ENCODE data around the gene PAPPA. TPM values are rescaled to one million over a fixed set of nuclear protein-coding genes. Genes with fewer than 3 reads are reported as not detected.

The PAPPA gene
- total and polyA plus RNA-seq, 9 donors = 0.61 to 5.5 (median 2.6) TPM

- no peak for TF ChIP-seq POLR2A (IDR thresholded peaks at IDR 0.05)
- no peak for TF ChIP-seq EP300 (IDR thresholded peaks at IDR 0.05)
- TF ChIP-seq CTCF (IDR thresholded peaks at IDR 0.05) = no peak
- intact Hi-C loops (cut with DNase I) = loop anchor here in 3 of 4 donors (5.0 to 10.0 kb wide), 3 partner anchors 162 to 319 kb away; no protein-coding TSS in a partner anchor
- H3K27me3 ChIP-seq = no peaks in the 10 kb centered on the region
- no peaks in the 10 kb centered on the region for H3K9me3 ChIP-seq
- H3K27ac ChIP-seq = peak overlapping the region; percentile 66 to 90
- peak overlapping the region; percentile 70 for H3K4me3 ChIP-seq
- peaks cover 9% of the 10 kb centered on the region for H3K4me1 ChIP-seq (ENCODE audit: insufficient read depth)
- 0 to 2% (median 1%) methylated on average over 10 of the region's 10 CpGs for WGBS, 3 donors
- DNase-seq = peak in 2 of 5 donors; percentile 25 to 35
- H3K36me3 ChIP-seq = no peaks in the 10 kb centered on the region
These were observed 2.1 kb downstream of the PAPPA start for GRCh38 chr9:116155698-116156039.

- Histone ChIP-seq H3K36me3 (no peaks in the 10 kb centered on the region), H3K4me1 (ENCODE audit: insufficient read depth) (peaks cover 9% of the 10 kb centered on the region), H3K9me3 (no peaks in the 10 kb centered on the region), H3K4me3 (peak overlapping the region; percentile 31), H3K27ac (peak overlapping the region; percentile 71 to 90), H3K27me3 (no peaks in the 10 kb centered on the region)
- peak; percentile 57 to 74 (median 72) for DNase-seq
- no peak for TF ChIP-seq EP300 (IDR thresholded peaks at IDR 0.05)
- no peak for TF ChIP-seq POLR2A (IDR thresholded peaks at IDR 0.05)
- TF ChIP-seq CTCF (IDR thresholded peaks at IDR 0.05) = no peak
- WGBS, 3 donors = 8 to 9% (median 8%) methylated on average over 24 of the region's 24 CpGs
- intact Hi-C loops (cut with DNase I) = loop anchor here in 3 of 4 donors (5.0 to 10.0 kb wide), 3 partner anchors 161 to 318 kb away; no protein-coding TSS in a partner anchor
These were observed 3.2 kb downstream of the PAPPA start for GRCh38 chr9:116156621-116157314.

- peaks cover 9% of the 10 kb centered on the region for H3K4me1 ChIP-seq (ENCODE audit: insufficient read depth)
- WGBS, 3 donors = 33 to 47% (median 46%) methylated on average over 6 of the region's 6 CpGs
- intact Hi-C loops (cut with DNase I) = loop anchor here in 3 of 4 donors (5.0 to 10.0 kb wide), 3 partner anchors 160 to 317 kb away; no protein-coding TSS in a partner anchor
- TF ChIP-seq EP300 (IDR thresholded peaks at IDR 0.05) (no peak), POLR2A (IDR thresholded peaks at IDR 0.05) (no peak), CTCF (IDR thresholded peaks at IDR 0.05) (no peak)
- H3K4me3 ChIP-seq = no peak overlapping the region
- no peaks in the 10 kb centered on the region for H3K36me3 ChIP-seq
- H3K9me3 ChIP-seq = no peaks in the 10 kb centered on the region
- no peaks in the 10 kb centered on the region for H3K27me3 ChIP-seq
- H3K27ac ChIP-seq = peak overlapping the region; percentile 42 to 90
- DNase-seq = peak in 4 of 5 donors; percentile 24 to 35 (median 34)
These were observed 4.0 kb downstream of the PAPPA start for GRCh38 chr9:116157436-116158138.

GRCh38 chr9:116160676-116161571 is 7.3 kb downstream of the PAPPA start:
- TF ChIP-seq EP300 (IDR thresholded peaks at IDR 0.05) (no peak), CTCF (IDR thresholded peaks at IDR 0.05) (no peak), POLR2A (IDR thresholded peaks at IDR 0.05) (no peak)
- no peak for DNase-seq
- Histone ChIP-seq H3K36me3 (no peaks in the 10 kb centered on the region), H3K9me3 (no peaks in the 10 kb centered on the region), H3K27me3 (no peaks in the 10 kb centered on the region), H3K27ac (no peak overlapping the region), H3K4me1 (ENCODE audit: insufficient read depth) (peaks cover 4% of the 10 kb centered on the region), H3K4me3 (no peak overlapping the region)
- WGBS, 3 donors = 80 to 87% (median 82%) methylated on average over 9 of the region's 9 CpGs
- intact Hi-C loops (cut with DNase I) = no loop called here
